Activated T-helper 2 cell treated with anti-CD3 and anti-CD28 coated beads, Interferon-gamma antibody, Interleukin-2, Interleukin-4, amounts not matched to agents 10 μg/mL and 5 μg/mL and 100 μg/mL, durations not matched to agents 14 hours and 24 hours and 36 hours (primary cell): ENCODE data around the gene SMARCD3. TPM values are rescaled to one million over a fixed set of nuclear protein-coding genes. Genes with fewer than 3 reads are reported as not detected.

Experiments used
- DNase-seq: peaks from one replicate; pipeline ENCODE4 v3.0.0; 2021; ENCODE audit warnings: low spot score
- H3K27ac Mint-ChIP-seq: one replicate; pipeline ENCODE4 v1.8.0; 2021; ENCODE audit warnings: mixed read lengths
- H3K27me3 Mint-ChIP-seq: one replicate; pipeline ENCODE4 v1.8.0; 2021; ENCODE audit warnings: low read depth, mixed read lengths
- H3K36me3 Mint-ChIP-seq: one replicate; pipeline ENCODE4 v1.8.0; 2021; ENCODE audit warnings: low read depth, mixed read lengths
- H3K4me1 Mint-ChIP-seq: one replicate; pipeline ENCODE4 v1.8.0; 2021; ENCODE audit warnings: low read depth, mixed read lengths
- H3K4me3 Mint-ChIP-seq: one replicate; pipeline ENCODE4 v1.8.0; 2021; ENCODE audit warnings: low read depth, mild to moderate bottlenecking, moderate library complexity, mixed read lengths
- H3K9me3 Mint-ChIP-seq: one replicate; pipeline ENCODE4 v1.8.0; 2021; ENCODE audit warnings: mixed read lengths
- intact Hi-C: fragments of 100-400 bp; cut with micrococcal nuclease; formaldehyde crosslinking; loops from one replicate; pipeline ENCODE4 v1.15.1; 2023
- total RNA-seq: library from RNA; stranded (reverse); gene quantifications from 2 replicates; pipeline ENCODE4 v1.2.3, GENCODE V29; 2022

The SMARCD3 gene
- total RNA-seq, 1 donor from 2014 or later: 3.3 TPM

DNA sequence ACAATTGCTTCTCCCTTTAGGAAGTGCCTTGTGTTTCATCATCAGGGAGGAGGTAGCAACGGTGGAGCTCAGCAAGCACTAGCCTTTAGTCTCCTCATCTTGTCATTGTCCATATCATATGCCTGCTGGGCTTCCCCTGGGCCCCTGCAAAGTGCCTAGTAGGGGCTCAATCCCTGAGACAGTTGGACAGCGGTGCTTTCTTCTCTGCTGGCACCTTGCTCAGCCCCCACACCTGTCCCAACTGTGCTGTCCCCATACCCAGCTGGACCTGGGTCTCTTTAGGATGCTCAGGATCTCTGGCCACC, 5.5 kb downstream of the SMARCD3 start:
- no peak for DNase-seq
- intact Hi-C loops: loop anchor here (1.0 to 5.0 kb wide), 2 partner anchors 10 to 226 kb away; no protein-coding TSS in a partner anchor
- H3K4me3 Mint-ChIP-seq: no peak overlapping the region

DNA sequence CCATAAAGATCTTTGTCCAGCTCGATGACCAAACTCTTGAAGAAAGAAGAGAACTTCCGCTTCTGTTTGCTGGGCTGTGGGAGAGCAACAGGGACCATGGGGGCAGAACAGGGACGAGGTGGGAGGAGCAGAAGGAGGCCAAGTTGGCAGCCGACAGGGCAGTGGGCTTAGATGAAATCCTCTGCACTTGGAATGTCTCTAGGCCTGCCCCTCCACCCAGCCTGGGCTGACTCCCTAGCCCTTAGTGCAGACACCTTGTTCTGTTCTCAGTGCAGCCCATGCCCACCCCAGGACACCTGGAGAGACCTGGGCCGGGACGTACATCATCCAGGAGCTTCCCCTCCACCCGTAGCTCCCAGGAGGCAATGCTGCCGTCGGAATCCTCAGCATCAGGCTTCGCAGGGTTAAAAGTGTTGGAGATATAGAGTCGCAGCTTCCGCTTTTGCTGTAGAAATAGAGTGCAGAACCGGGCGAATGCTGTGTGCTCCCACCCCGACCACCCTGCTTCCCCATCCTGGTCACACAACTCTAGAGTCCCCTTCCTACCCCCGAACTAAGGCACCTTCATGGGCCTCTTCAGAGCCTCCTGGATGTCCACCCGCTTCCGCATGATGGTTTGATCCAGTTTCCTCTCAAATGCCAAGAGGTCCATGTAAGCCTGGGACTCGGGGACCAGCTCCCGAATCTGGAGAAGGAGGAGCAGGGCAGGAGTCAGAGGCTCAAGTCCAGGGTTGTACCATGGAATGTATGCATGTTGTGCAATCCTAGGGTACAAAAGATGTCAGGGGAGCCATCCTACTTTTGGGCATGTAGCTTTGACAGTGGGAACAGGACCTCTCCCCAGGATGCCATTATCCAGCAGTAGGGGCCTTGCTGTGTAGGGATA, 6.1 kb downstream of the SMARCD3 start:
- no peak for DNase-seq
- Mint-ChIP-seq H3K27ac (no peak overlapping the region), H3K4me1 (peaks cover 19% of the 10 kb centered on the region), H3K4me3 (no peak overlapping the region), H3K36me3 (peaks cover 8% of the 10 kb centered on the region), H3K27me3 (peaks cover 22% of the 10 kb centered on the region), H3K9me3 (no peaks in the 10 kb centered on the region)
- intact Hi-C loops: loop anchor here (1.0 to 5.0 kb wide), 2 partner anchors 9 to 225 kb away; no protein-coding TSS in a partner anchor

More for the DNA sequence above, 5.5 kb downstream of the SMARCD3 start:
- peaks cover 8% of the 10 kb centered on the region for H3K36me3 Mint-ChIP-seq
- peaks cover 28% of the 10 kb centered on the region for H3K27me3 Mint-ChIP-seq
- H3K27ac Mint-ChIP-seq: no peak overlapping the region
- no peaks in the 10 kb centered on the region for H3K9me3 Mint-ChIP-seq
- H3K4me1 Mint-ChIP-seq: peaks cover 19% of the 10 kb centered on the region

DNA sequence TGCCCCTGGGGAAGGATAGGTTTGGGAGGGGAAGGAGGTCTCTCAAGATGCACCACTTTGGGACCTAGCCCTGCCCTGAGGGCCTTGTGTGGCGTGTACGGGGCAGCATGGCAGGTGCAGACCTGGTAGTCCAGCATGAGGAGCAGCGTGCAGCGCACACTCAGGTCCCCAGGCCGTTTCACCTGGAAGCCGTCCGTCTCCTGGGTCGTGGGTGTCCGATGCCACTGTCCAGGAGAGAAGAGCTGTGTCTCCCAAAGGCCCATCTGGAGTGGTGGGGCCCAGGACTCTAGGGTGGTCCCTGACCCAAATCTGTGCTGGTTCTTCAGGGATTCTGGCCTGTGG, 6.8 kb downstream of the SMARCD3 start:
- H3K27ac Mint-ChIP-seq: no peak overlapping the region

DNA sequence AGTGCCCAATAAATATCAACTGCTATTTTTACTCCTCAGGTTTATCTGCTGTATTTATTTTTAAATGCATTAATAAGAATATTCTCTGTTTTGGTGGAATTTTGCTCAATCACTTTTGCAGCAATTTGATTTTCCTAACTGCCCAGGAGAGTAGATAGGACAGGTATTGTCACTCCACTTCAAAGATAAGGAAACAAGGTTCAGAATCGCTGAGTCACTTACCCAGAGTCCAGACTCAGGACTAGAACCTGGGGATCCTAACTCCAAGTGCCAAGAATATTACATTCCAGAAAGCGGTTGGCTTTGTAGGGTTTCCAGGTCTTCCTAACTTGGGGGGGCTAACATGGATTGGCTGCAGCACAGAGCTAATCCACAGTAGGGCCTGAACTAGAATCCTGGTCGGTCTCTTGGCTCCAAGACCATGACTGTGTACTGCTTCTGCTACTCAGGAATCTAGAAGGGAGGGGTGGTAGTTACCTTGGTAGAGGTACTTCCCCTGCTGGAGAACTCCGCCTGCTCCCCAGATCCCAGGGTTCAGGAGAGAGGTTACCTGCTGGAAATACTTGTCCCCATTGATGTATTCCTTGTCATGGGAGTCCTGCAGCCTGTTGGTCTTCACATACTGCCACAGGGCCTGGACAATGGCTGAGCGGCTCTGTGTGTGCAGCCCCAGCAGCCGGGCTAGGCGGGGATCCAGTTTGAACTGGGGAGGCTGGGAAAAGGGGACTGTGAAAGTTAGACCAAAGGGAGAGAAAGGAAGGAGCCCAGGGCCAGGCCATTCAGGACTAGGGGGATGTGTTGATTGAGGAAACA, 7.3 kb downstream of the SMARCD3 start:
- Mint-ChIP-seq H3K27ac (no peak overlapping the region), H3K9me3 (no peaks in the 10 kb centered on the region), H3K36me3 (peaks cover 17% of the 10 kb centered on the region), H3K4me1 (peaks cover 19% of the 10 kb centered on the region), H3K4me3 (no peak overlapping the region), H3K27me3 (peaks cover 10% of the 10 kb centered on the region)
- DNase-seq: no peak
- intact Hi-C loops: loop anchor here (5.0 kb wide), 1 partner anchor 224 kb away; no protein-coding TSS in a partner anchor

More for the DNA sequence above, 6.8 kb downstream of the SMARCD3 start:
- H3K27me3 Mint-ChIP-seq: peaks cover 15% of the 10 kb centered on the region
- DNase-seq: no peak
- peaks cover 13% of the 10 kb centered on the region for H3K36me3 Mint-ChIP-seq
- H3K9me3 Mint-ChIP-seq: no peaks in the 10 kb centered on the region
- intact Hi-C loops: loop anchor here (5.0 kb wide), 1 partner anchor 224 kb away; no protein-coding TSS in a partner anchor
- no peak overlapping the region for H3K4me3 Mint-ChIP-seq
- peaks cover 19% of the 10 kb centered on the region for H3K4me1 Mint-ChIP-seq

DNA sequence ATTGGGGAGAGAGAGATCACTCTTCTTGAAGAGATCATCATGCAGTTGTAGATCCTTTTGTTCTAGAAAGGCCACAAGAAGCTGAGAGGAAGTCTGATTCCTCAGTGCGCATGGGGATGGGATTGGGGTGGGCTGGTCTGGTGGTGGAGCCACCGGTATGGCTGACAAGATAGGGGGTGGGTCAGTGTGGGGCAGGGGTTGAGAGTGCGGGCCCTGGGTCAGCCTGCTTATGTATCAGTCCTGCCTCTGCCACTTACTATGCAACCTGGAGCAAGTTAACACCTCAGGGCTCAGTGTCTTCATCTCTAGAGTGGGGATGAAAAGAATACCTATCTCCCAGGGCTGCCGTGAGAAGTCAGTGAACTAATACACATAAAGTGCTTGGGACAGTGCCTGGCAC, 8.0 kb downstream of the SMARCD3 start:
- intact Hi-C loops: loop anchor here (5.0 kb wide), 1 partner anchor 223 kb away; no protein-coding TSS in a partner anchor
- Mint-ChIP-seq H3K27me3 (peaks cover 6% of the 10 kb centered on the region), H3K4me3 (no peak overlapping the region), H3K4me1 (peaks cover 19% of the 10 kb centered on the region), H3K27ac (no peak overlapping the region), H3K36me3 (peaks cover 21% of the 10 kb centered on the region), H3K9me3 (no peaks in the 10 kb centered on the region)
- no peak for DNase-seq

DNA sequence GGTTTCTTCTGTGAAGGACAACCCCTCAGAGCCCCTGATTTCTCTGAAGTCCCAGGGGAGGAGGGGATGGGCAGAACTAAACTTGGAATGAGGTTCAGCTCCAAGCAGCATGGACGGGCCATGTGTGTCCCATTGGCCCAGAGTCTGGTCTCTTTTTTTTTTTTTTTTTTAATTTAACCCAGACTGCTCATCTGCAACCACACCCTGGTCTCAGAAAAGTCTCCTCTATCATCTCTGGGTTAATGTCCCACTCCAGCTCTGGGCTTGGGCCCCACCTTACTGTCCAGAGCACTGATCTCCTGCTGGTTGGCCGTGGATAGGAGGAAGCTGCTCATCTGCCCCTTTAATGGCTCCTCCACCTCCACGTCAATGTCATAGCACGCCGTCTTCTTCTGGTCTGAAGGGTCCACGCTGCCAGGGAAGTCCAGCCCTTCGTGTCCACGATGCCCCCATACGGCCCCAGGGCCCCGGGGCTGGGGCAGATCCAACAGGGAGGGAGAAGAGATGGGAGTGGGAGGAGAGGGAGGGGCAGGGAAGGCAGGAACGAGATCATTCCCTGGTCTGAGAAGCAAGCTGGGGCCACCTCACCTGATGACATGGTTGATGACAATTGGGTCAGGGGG, 8.5 kb downstream of the SMARCD3 start:
- intact Hi-C loops: loop anchor here (5.0 kb wide), 1 partner anchor 223 kb away; no protein-coding TSS in a partner anchor
- Mint-ChIP-seq H3K9me3 (no peaks in the 10 kb centered on the region), H3K27ac (no peak overlapping the region), H3K4me3 (no peak overlapping the region), H3K27me3 (peaks cover 6% of the 10 kb centered on the region), H3K36me3 (peaks cover 26% of the 10 kb centered on the region), H3K4me1 (peaks cover 19% of the 10 kb centered on the region)
- no peak for DNase-seq

DNA sequence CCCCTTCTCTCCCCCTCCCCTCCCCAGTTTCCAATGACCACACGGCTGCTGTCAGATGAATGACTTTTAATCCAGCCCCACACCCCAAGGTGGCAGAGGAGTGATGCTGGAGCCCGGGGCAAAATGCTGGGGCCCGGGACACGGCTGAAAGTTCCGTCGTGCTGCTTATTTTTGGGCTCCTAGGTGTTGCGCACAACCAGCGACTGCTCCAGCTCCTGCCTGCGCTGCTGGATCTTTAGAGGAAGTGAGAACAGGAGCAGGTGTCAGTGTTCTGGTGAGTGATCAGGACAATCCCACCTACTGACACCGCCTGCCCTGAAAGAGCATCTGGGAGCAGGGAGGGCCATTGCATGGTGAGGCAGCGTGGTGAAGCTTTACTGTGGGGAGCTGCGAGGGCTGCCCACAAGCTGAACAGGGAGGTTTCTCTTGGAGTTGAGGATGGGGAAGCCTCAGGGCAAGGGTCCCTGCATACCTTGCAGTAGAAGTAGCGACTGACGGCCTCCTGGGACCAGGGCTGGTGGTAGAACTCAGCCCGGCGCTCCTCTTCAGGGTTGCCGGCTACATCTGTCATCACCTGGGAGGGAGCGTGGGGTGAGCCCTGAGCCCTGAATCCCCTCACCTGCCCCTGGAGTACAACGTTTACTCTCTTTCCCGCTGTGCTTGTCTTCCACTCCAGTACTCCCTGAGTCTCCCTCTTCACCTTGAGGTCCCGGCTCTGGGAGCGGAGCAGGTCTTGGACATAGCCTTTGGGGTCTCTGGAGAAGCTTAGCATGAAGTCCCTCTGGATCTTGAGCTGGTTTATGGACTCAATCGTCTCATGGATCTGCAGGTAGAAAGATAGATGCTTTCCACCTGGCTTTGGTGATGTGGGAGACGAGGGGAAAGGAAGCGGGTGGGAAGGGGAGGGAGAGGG, 9.3 kb downstream of the SMARCD3 start:
- Mint-ChIP-seq H3K27me3 (no peaks in the 10 kb centered on the region), H3K4me1 (peaks cover 14% of the 10 kb centered on the region), H3K36me3 (peaks cover 33% of the 10 kb centered on the region), H3K27ac (no peak overlapping the region), H3K9me3 (no peaks in the 10 kb centered on the region), H3K4me3 (no peak overlapping the region)
- intact Hi-C loops: no loop called here
- DNase-seq: no peak

DNA sequence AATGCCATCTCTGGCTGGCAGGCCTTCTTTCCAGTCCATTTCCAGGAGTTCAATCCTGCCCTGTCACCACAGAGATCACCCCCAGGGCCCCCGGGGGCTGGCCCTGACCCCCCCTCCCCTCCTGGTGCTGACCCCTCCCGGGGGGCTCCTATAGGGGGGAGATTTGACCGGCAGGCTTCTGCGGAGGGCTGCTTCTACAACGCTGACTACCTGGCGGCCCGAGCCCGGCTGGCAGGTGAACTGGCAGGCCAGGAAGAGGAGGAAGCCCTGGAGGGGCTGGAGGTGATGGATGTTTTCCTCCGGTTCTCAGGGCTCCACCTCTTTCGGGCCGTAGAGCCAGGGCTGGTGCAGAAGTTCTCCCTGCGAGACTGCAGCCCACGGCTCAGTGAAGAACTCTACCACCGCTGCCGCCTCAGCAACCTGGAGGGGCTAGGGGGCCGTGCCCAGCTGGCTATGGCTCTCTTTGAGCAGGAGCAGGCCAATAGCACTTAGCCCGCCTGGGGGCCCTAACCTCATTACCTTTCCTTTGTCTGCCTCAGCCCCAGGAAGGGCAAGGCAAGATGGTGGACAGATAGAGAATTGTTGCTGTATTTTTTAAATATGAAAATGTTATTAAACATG, 10.2 kb downstream of the SMARCD3 start:
- Mint-ChIP-seq H3K27ac (no peak overlapping the region), H3K27me3 (no peaks in the 10 kb centered on the region), H3K4me3 (no peak overlapping the region), H3K36me3 (peaks cover 42% of the 10 kb centered on the region), H3K9me3 (no peaks in the 10 kb centered on the region), H3K4me1 (peaks cover 13% of the 10 kb centered on the region)
- no peak for DNase-seq
- intact Hi-C loops: no loop called here

DNA sequence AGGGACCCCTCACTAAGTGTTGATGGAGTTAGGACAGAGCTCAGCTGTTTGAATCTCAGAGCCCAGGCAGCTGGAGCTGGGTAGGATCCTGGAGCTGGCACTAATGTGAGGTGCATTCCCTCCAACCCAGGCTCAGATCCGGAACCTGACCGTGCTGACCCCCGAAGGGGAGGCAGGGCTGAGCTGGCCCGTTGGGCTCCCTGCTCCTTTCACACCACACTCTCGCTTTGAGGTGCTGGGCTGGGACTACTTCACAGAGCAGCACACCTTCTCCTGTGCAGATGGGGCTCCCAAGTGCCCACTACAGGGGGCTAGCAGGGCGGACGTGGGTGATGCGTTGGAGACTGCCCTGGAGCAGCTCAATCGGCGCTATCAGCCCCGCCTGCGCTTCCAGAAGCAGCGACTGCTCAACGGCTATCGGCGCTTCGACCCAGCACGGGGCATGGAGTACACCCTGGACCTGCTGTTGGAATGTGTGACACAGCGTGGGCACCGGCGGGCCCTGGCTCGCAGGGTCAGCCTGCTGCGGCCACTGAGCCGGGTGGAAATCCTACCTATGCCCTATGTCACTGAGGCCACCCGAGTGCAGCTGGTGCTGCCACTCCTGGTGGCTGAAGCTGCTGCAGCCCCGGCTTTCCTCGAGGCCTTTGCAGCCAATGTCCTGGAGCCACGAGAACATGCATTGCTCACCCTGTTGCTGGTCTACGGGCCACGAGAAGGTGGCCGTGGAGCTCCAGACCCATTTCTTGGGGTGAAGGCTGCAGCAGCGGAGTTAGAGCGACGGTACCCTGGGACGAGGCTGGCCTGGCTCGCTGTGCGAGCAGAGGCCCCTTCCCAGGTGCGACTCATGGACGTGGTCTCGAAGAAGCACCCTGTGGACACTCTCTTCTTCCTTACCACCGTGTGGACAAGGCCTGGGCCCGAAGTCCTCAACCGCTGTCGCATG, 11.0 kb downstream of the SMARCD3 start:
- intact Hi-C loops: no loop called here
- no peak for DNase-seq
- peaks cover 46% of the 10 kb centered on the region for H3K36me3 Mint-ChIP-seq
- H3K27me3 Mint-ChIP-seq: no peaks in the 10 kb centered on the region
- H3K4me3 Mint-ChIP-seq: no peak overlapping the region
- H3K9me3 Mint-ChIP-seq: no peaks in the 10 kb centered on the region
- peaks cover 10% of the 10 kb centered on the region for H3K4me1 Mint-ChIP-seq
- no peak overlapping the region for H3K27ac Mint-ChIP-seq

DNA sequence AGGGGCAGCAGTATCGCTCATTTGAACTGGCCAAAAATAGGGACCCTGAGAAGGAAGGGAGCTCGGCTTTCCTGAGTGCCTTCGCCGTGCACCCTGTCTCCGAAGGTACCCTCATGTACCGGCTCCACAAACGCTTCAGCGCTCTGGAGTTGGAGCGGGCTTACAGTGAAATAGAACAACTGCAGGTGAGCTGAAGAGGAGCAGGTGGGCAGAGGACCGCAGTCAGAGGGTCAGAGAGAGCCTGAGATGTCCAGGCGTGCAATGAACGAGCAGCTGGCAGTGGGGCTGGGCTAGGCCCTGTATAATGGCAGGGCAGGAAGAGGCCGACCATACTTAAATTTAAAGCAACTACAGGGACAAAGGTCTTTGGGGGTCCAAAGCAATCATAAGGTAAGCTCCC, 12.1 kb downstream of the SMARCD3 start:
- intact Hi-C loops: no loop called here
- DNase-seq: no peak
- no peaks in the 10 kb centered on the region for H3K9me3 Mint-ChIP-seq
- peaks cover 18% of the 10 kb centered on the region for H3K4me1 Mint-ChIP-seq
- no peak overlapping the region for H3K27ac Mint-ChIP-seq
- H3K36me3 Mint-ChIP-seq: peaks cover 46% of the 10 kb centered on the region
- H3K27me3 Mint-ChIP-seq: no peaks in the 10 kb centered on the region
- H3K4me3 Mint-ChIP-seq: no peak overlapping the region
